Activated CD4-positive, alpha-beta T cell treated with anti-CD3 and anti-CD28 coated beads, Interleukin-10, Interleukin-2, amounts not matched to agents 100 ng/mL and 50 ng/mL, durations not matched to agents 16 hours and 8 hours (primary cell): Measurements from ENCODE around the gene LGALS7.

Source experiments
- DNase-seq: peaks from one replicate; pipeline ENCODE4 v3.0.0-alpha.2; 2020

The LGALS7 gene

GRCh38 chr19:38737921-38738737, 35.2 kb downstream of the LGALS7 start:
- no peak for DNase-seq

DNA sequence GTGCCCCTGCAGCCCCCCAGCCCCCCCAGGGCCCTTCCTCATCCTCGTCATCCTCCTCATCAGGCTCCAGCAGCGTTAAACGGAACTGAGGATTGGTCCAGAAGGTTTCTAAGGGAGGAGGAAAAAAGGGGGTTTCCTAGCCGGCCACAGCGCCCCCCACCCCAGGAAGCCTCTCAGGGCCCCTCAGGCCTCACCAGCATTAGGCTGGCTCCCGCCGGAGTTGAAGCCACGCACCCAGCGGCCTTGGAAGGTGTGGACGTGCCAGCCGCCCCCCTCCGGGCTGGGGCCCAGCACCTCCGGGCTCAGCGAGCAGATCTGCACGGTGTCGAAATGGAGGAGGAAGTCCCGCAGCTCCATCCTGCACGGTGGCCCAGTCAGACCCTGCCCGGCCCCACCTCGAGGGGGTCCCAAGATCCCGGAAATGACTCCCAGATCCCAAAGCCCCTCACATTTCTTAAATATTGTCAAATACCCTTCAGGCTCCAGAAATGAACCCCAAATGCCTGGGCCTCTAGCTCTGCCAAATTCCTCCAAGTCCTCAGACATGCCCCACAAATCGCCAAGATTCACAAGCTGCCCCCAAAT, 35.9 kb downstream of the LGALS7 start:
- DNase-seq = no peak

DNA sequence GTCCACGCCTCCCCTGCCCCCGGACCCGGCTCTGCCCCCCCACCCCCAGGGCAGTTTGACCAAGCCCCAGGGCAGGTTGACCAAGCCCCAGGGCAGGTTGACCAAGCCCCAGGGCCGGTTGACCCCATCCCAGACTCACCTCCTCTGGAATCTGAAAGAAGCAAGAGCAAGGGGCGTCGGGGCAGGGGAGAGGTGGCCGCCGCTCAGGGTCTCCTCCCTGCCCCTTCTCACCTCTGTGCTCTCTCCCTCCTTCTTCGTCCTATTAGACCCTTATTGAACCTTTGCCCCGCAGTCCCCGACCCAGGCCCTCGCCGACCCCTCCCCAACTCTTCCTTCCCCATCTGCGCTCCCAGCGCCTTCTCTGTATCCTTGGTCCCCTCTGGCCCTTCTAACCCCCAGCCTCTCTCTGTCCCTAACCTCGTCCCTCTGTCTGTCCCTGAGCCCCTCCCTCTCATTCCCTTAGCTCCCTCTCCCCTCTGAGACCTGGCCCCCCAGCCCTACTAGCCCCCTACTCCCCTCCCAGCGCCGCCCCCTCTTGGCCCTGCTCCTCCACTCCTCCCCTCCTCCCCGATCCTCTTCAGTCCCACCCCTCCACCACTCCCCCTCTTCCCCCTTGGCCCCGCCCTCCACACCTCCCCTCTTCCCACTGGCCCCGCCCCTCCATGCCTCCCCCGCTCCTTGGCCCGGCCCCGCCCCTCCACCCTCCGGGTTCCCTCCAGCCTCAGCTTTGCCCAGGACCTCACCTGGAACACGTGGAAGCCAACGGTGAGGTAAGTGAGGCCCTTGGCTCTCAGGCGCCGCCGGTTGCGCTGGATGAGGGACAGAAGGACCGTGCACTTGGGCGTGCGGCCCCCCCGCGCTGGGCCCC, 36.7 kb downstream of the LGALS7 start:
- DNase-seq = peak; percentile 42

- DNase-seq = peak; percentile 37
Measured at GRCh38 chr19:38736036-38736412, 37.3 kb downstream of the LGALS7 start.

DNA sequence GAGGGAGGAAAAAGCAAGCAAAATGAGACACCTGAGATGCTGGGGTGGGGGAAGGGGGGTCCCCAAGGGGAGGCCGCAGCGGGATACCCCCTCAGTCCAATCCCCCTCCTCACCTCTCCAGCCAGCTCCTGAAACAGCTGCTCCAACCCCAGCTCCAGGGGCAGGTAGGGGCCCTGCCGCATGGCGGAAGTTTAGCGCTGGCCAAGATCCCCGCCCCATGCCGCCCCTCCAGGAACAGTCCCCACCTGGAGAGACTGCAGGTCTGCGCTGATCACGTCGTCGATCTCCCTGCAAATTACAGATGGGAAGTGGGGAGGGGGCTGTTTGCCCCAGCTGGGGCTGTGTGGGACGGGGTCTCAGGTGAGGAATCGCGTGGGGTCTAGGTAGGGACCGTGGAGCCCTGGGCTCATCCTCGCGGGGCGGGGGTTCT, 38.0 kb downstream of the LGALS7 start:
- DNase-seq = no peak

DNA sequence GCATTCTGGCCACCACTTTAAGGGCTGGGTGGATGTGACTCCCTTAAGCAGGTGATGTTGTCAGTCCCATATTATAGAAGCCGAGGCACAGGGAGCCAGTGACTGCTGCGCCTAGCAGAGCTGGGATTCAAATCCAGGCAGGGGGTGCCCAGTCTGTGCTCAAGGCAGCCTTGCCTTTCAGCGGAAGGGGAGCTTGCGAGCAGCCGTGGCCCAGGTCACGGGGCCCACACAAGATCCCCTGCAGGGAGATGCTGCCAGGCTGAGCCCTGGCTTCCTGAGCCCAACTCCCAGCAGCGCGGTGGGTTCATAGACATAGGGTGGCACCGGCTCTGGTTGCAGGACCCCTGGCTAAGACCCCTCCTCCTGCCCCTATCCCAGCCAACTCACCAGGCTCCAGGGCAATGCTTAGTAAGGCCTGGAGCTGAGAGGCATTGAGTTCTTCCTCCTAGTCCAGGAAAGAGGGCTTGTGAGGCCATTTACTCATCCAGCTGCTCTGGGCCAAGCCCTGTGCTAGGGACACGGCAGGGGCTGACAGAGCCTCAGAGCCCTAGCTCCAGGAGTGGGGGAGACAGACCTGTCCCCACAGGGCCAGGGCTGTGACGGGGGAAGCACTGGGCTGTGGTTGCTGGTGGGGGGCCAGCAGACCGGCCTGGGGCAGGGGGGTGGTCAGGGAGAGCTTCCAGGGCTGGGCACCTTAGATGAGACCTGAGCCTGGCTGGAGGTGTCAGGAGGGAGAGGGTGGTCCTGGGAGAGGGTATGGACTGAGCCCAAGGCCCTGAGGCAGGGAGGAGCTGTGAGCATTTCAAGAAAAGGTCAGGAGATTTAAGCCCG, 38.7 kb downstream of the LGALS7 start:
- peak; percentile 66 for DNase-seq

DNA sequence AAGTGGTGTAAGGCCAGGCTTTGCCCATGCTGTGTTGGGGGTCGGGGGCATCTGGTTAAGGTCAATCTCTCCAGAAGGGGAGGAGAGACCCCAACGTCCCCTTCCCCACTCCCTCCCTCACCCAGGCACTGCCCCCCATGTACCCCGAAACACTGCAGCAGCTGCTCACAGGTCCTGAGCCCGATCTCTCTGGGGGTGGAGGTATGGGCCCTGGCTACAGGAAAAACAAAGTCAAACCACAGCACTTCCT, 39.2 kb downstream of the LGALS7 start:
- no peak for DNase-seq

GRCh38 chr19:38733493-38734175, 39.7 kb downstream of the LGALS7 start:
- peak; percentile 22 for DNase-seq

DNA sequence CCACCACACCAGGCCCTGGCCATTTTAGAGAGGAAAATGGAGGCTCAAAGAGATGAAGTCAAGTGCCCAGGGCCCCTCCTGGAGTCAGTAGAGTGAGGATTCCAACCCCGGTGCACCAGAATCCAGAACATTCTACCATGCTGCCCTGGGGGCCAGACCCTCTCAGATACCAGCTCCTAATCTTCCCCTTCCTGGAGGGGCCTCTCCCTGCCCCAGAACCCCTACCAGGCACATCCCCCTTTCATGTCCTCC, 40.1 kb downstream of the LGALS7 start:
- DNase-seq = no peak

- DNase-seq = no peak
Measured at GRCh38 chr19:38731654-38732301, 41.5 kb downstream of the LGALS7 start.

DNA sequence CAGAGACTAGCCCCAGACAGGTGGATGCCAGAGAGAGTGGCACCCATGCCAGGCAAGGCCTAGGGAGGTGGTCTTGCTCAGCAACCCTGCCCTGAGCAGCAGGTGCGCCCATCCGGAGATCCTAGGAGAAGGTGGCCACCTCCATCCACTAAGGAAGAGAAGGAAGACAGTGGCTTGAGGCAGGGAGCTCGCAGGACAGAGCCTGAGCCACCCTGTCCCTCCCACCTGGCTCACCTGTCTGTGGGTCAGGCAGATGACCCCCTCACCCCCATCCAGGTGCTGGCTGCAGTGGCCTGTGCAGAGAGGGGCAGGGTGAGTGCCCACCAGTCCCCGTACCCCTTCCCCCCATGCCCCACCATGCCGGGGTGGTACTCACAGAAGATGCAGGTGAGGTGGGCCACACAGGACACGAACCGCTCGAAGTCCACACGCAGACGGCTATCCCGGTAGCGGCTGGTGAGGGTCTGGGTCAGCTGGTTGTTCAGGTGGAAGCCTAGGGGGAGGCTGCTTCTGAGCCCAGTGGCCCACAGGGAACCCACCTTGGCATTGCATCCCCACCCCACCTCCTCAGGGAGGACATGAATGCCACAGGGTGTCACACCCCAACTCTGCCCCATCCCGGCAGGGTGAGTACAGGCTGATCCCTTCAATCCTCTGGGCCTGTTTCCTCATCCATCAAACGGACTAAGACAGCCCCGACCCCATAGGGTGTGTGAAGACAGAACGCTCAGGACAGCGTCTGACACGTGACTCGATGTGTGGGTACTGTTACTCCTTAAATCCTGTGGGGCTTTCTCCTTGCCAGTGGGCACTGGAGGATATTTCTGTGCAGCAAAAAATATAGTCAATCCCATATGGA, 42.4 kb downstream of the LGALS7 start:
- DNase-seq = no peak

- DNase-seq = no peak
Measured at GRCh38 chr19:38730470-38730730, 42.9 kb downstream of the LGALS7 start.

GRCh38 chr19:38729653-38730469, 43.5 kb downstream of the LGALS7 start:
- DNase-seq = peak; percentile 78

DNA sequence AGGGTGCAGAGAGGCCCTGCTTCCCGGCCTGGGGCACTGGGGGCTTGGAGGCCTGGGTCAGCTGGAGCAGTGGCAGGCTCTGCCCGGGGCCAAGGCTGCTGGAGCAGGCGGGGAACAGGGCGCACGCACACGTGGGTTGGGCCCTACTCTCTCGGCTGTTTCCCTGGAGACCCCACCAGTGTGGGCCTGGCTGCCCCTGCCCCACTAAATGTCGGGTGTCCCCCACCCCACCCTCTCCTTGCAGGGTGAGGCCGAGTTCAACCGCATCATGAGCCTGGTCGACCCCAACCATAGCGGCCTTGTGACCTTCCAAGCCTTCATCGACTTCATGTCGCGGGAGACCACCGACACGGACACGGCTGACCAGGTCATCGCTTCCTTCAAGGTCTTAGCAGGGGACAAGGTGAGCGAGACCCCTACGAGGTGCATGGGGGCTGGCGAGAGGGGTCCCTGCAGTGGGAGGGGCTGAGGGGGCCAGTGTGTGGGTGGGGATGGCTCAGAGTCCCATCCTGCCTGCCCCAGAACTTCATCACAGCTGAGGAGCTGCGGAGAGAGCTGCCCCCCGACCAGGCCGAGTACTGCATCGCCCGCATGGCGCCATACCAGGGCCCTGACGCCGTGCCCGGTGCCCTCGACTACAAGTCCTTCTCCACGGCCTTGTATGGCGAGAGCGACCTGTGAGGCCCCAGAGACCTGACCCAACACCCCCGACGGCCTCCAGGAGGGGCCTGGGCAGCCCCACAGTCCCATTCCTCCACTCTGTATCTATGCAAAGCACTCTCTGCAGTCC, 44.4 kb downstream of the LGALS7 start:
- no peak for DNase-seq

DNA sequence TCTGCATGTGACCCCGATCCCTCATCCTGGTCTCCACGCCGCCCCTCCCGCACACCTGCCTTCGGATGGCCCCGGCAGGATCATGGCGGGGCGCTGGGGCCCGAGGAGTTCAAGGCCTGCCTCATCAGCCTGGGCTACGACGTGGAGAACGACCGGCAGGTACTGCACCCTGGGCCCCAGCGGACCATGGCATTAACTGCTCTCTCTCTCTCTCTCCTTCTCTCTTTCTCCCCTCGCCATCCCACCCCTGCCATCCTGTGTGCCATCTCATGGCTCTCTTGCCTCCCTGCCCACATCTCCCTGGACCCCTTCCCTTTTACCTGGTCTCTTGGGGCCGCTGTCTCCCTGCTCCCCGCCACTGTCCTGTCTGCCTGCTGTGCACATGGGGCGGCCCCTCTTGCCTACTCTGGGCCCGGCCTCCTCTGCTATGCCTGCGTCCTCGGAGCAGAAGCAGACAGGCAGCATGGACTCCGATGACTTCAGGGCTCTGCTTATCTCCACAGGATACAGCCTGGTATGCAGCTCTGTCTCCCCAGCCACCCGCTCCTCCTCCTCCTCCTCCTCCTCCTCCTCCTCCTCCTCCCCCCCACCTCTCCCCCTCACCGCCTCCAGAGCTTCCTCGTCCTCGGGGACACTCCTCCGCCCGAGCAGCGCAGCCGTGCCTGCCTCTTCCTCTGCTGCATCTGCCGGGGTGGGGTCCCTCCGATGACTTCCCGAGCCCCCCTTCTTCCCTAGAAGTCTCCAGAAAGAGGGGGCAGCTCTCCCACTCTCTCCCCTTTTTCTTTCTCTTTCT, 45.3 kb downstream of the LGALS7 start:
- DNase-seq = no peak

GRCh38 chr19:38727306-38727867, 45.9 kb downstream of the LGALS7 start:
- DNase-seq = no peak

DNA sequence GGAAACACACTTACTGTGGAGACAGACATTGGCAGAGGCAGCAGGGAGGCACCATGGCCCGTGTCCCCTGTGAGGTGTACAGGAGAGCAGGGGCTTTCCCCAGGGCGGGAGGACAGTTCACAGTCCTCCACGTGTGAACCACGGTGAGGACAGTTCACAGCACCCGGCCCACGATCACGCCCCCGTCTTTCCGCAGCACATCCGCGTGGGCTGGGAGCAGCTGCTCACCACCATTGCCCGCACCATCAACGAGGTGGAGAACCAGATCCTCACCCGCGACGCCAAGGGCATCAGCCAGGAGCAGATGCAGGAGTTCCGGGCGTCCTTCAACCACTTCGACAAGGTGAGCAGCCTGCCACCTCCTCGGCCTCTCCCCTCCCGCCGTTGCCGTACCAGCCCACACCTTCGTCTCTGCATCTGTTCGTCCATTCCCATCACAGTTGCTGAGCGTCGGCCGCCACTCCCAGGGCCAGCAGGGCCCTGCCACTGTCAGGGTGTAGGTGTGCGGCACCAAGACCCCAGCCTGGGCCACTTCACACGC, 46.5 kb downstream of the LGALS7 start:
- no peak for DNase-seq

- DNase-seq = no peak
Measured at GRCh38 chr19:38726284-38726673, 47.0 kb downstream of the LGALS7 start.
